H9 (cell line): Measurements from ENCODE around the gene FKBP4. TPM values are rescaled to one million over a fixed set of nuclear protein-coding genes. Genes with fewer than 3 reads are reported as not detected.

ENCODE experiments used
- DNase-seq: peaks from one replicate; pipeline ENCODE4 v3.0.0-alpha.2; 2017
- H2AFZ ChIP-seq: one replicate; pipeline ENCODE4 v1.6.1; 2013; ENCODE audit warnings: mild to moderate bottlenecking, low read length, control low read depth, moderate library complexity
- H2AK5ac ChIP-seq: 2 replicates; pipeline ENCODE4 v1.6.1; 2013; ENCODE audit warnings: low read length, control low read depth, mixed read lengths; ENCODE audit not compliant: insufficient read length
- H2BK120ac ChIP-seq: one replicate; pipeline ENCODE4 v1.6.1; 2013; ENCODE audit warnings: low read depth, mild to moderate bottlenecking, low read length, control low read depth, inconsistent platforms; ENCODE audit not compliant: poor library complexity, severe bottlenecking
- H2BK12ac ChIP-seq: 2 replicates; pipeline ENCODE4 v1.6.1; 2013; ENCODE audit warnings: low read length, control low read depth, mixed read lengths, low read depth; ENCODE audit not compliant: insufficient read length
- H2BK15ac ChIP-seq: 2 replicates; pipeline ENCODE4 v1.6.1; 2013; ENCODE audit warnings: low read depth, low read length, control low read depth
- H2BK20ac ChIP-seq: one replicate; pipeline ENCODE4 v1.6.1; 2013; ENCODE audit warnings: low read depth, mild to moderate bottlenecking, low read length, control low read depth, inconsistent platforms; ENCODE audit not compliant: poor library complexity, severe bottlenecking
- H2BK5ac ChIP-seq: 2 replicates; pipeline ENCODE4 v1.6.1; 2013; ENCODE audit warnings: low read length, control low read depth, mixed read lengths; ENCODE audit not compliant: insufficient read length
- H3K14ac ChIP-seq: 2 replicates; pipeline ENCODE4 v1.6.1; 2013; ENCODE audit warnings: low read length, control low read depth; ENCODE audit not compliant: insufficient read depth
- H3K18ac ChIP-seq: 2 replicates; pipeline ENCODE4 v1.6.1; 2013; ENCODE audit warnings: low read depth, mild to moderate bottlenecking, mixed read lengths, low read length, control low read depth; ENCODE audit not compliant: insufficient read length
- H3K23ac ChIP-seq: 2 replicates; pipeline ENCODE4 v1.6.1; 2013; ENCODE audit warnings: low read length, control low read depth, mixed read lengths, low read depth; ENCODE audit not compliant: insufficient read length
- H3K23me2 ChIP-seq: 2 replicates; pipeline ENCODE4 v1.6.1; 2013; ENCODE audit warnings: low read depth, mild to moderate bottlenecking, mixed read lengths, low read length, control low read depth; ENCODE audit not compliant: insufficient read length, poor library complexity, severe bottlenecking
- H3K27ac ChIP-seq: 2 replicates; pipeline ENCODE4 v1.5.1; 2013; ENCODE audit warnings: low read length, control low read depth, mixed read lengths, low read depth; ENCODE audit not compliant: insufficient read length
- H3K27me3 ChIP-seq: 2 replicates; pipeline ENCODE4 v1.6.1; 2013; ENCODE audit warnings: low read length, control low read depth, inconsistent platforms; ENCODE audit not compliant: insufficient read depth
- H3K4ac ChIP-seq: 2 replicates; pipeline ENCODE4 v1.6.1; 2013; ENCODE audit warnings: low read depth, mild to moderate bottlenecking, control low read depth, inconsistent platforms, low read length, moderate library complexity
- H3K4me1 ChIP-seq: 2 replicates; pipeline ENCODE4 v1.6.1; 2013; ENCODE audit warnings: low read length, control low read depth, inconsistent platforms; ENCODE audit not compliant: insufficient read depth
- H3K4me2 ChIP-seq: 2 replicates; pipeline ENCODE4 v1.6.1; 2013; ENCODE audit warnings: low read length, control low read depth, mixed read lengths; ENCODE audit not compliant: insufficient read length, insufficient read depth
- H3K56ac ChIP-seq: 2 replicates; pipeline ENCODE4 v1.6.1; 2013; ENCODE audit warnings: low read depth, mild to moderate bottlenecking, mixed read lengths, low read length, control low read depth; ENCODE audit not compliant: insufficient read length
- H3K79me1 ChIP-seq: 2 replicates; pipeline ENCODE4 v1.6.1; 2013; ENCODE audit warnings: low read depth, mild to moderate bottlenecking, moderate library complexity, low read length, control low read depth, inconsistent platforms; ENCODE audit not compliant: insufficient read depth, poor library complexity, severe bottlenecking
- H3K79me2 ChIP-seq: 2 replicates; pipeline ENCODE4 v1.6.1; 2013; ENCODE audit warnings: low read length, control low read depth, inconsistent platforms; ENCODE audit not compliant: insufficient read depth
- H3K9ac ChIP-seq: 2 replicates; pipeline ENCODE4 v1.6.1; 2013; ENCODE audit warnings: low read length, control low read depth, mixed read lengths; ENCODE audit not compliant: insufficient read length; ENCODE audit errors: extremely low read depth
- H3K9me3 ChIP-seq: one replicate; pipeline ENCODE4 v1.6.1; 2013; ENCODE audit warnings: low read depth, low read length, inconsistent platforms; ENCODE audit not compliant: control insufficient read depth
- H3T11ph ChIP-seq: one replicate; pipeline ENCODE4 v1.6.1; 2013; ENCODE audit warnings: mild to moderate bottlenecking, low read length, control low read depth, inconsistent platforms
- H4K20me1 ChIP-seq: one replicate; pipeline ENCODE4 v1.6.1; 2013; ENCODE audit not compliant: control insufficient read depth, insufficient read length, insufficient read depth
- H4K5ac ChIP-seq: 2 replicates; pipeline ENCODE4 v1.6.1; 2013; ENCODE audit warnings: low read depth, mild to moderate bottlenecking, mixed read lengths, low read length, control low read depth; ENCODE audit not compliant: insufficient read length
- H4K8ac ChIP-seq: replicated peaks from 2 replicates; pipeline ENCODE4 v1.6.1; 2013; ENCODE audit warnings: low read length, control low read depth, mixed read lengths, low read depth; ENCODE audit not compliant: insufficient read length
- H4K91ac ChIP-seq: 2 replicates; pipeline ENCODE4 v1.6.1; 2013; ENCODE audit warnings: low read depth, mild to moderate bottlenecking, moderate library complexity, mixed read lengths, low read length, control low read depth; ENCODE audit not compliant: insufficient read length
- H3K27ac Mint-ChIP-seq, 3 experiments: 2 replicates in 2 of 3; 3 replicates in 1 of 3; pipeline ENCODE4 v1.8.0; 2020 to 2021; ENCODE audit warnings: mixed read lengths in 3 of 3, mild to moderate bottlenecking in 1 of 3, moderate library complexity in 1 of 3
- H3K27me3 Mint-ChIP-seq: 2 replicates; pipeline ENCODE4 v1.8.0; 2021; ENCODE audit warnings: low read depth, mild to moderate bottlenecking, moderate library complexity, mixed read lengths
- H3K36me3 Mint-ChIP-seq, 3 experiments: 2 replicates in 2 of 3; 3 replicates in 1 of 3; pipeline ENCODE4 v1.8.0; 2020 to 2021; ENCODE audit warnings: low read depth in 3 of 3, mixed read lengths in 3 of 3; ENCODE audit not compliant: insufficient read depth in 1 of 3
- H3K4me1 Mint-ChIP-seq, 2 experiments: 2 replicates each; pipeline ENCODE4 v1.8.0; 2020; ENCODE audit warnings: mixed read lengths in 2 of 2
- H3K4me3 Mint-ChIP-seq, 2 experiments: 2 replicates in 1 of 2; 3 replicates in 1 of 2; pipeline ENCODE4 v1.8.0; 2020 to 2021; ENCODE audit warnings: mild to moderate bottlenecking in 2 of 2, mixed read lengths in 2 of 2, moderate library complexity in 1 of 2
- H3K9me3 Mint-ChIP-seq, 2 experiments: 2 replicates in 1 of 2; 3 replicates in 1 of 2; pipeline ENCODE4 v1.8.0; 2020; ENCODE audit warnings: mild to moderate bottlenecking in 2 of 2, mixed read lengths in 2 of 2, moderate library complexity in 1 of 2
- WGBS: extraction: QIAGEN DNeasy Blood & Tissue Kit; methylation state at CpG from one replicate; pipeline ENCODE4 v1.1.7; 2013; ENCODE audit warnings: missing lambda C conversion rate, low lambda C conversion rate, mixed read lengths; ENCODE audit not compliant: insufficient read length; ENCODE audit errors: extremely low coverage; 5-methylcytosine and 5-hydroxymethylcytosine counted together
- total RNA-seq: library from RNA; stranded (reverse); gene quantifications from 2 replicates; pipeline ENCODE4 v1.2.1, GENCODE V29; 2021
- TF ChIP-seq, protein P1 (sequence below): fragments of 200-600 bp; sonication (generic); conservative IDR thresholded peaks from 3 replicates; pipeline ENCODE4 v1.8.0; 2021; ENCODE audit warnings: antibody characterized with exemption, mild to moderate bottlenecking

The FKBP4 gene
- total RNA-seq, 1 experiment from 2014 or later = 221 TPM

DNA sequence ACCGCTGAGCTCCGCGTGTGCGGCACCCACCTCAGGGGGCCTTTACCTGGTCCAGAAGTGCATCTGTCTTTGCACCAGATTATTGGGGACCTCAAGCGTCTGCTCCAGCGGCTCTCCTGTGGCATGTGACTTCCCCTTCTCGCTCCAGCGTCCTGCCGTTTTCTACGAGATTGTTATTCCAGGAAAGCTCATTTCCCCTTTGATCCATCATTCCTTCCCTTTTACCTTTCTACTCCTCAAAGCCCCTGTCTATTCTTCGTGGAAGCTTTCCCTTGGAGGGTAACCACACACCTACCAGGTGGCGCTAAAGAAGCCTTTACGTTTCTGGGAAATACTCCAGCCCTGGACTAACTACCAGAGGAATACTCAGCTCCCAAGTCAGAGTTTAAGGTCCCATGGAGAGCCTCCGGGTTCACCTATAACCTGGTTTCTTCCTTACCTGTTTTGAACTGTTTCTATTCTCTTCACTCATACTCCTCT, 1.5 kb downstream of the FKBP4 start:
- Histone ChIP-seq H3T11ph (no peak overlapping the region), H3K9ac (peak overlapping the region; percentile 57), H3K4ac (no peak overlapping the region), H4K20me1 (no peaks in the 10 kb centered on the region), H3K79me1 (no peaks in the 10 kb centered on the region), H2AK5ac (no peak overlapping the region), H2AFZ (no peak overlapping the region), H3K4me1 (no peaks in the 10 kb centered on the region; the same call in 1 of the 2 replicates), H2BK15ac (no peak overlapping the region), H3K56ac (no peak overlapping the region), H2BK12ac (no peak overlapping the region), H2BK120ac (no peak overlapping the region), H3K9me3 (no peaks in the 10 kb centered on the region), H4K91ac (no peak overlapping the region), H3K27me3 (no peaks in the 10 kb centered on the region), H4K5ac (no peak overlapping the region), H3K14ac (no peak overlapping the region), H3K27ac (no peak overlapping the region), H3K18ac (no peak overlapping the region), H4K8ac (no peak overlapping the region), H3K23ac (no peak overlapping the region), H2BK5ac (no peak overlapping the region), H2BK20ac (no peak overlapping the region), H3K4me2 (peak overlapping the region; percentile 87), H3K23me2 (peaks cover 12% of the 10 kb centered on the region), H3K79me2 (peaks cover 8% of the 10 kb centered on the region; the same call in 1 of the 2 replicates)
- Mint-ChIP-seq H3K27ac (peak overlapping the region; percentile 10 to 88 (median 86); a peak in 6 of 7 replicates), H3K36me3 (peaks cover 48 to 53% (median 51%) of the 10 kb centered on the region in 3 experiments), H3K27me3 (peaks cover 13% of the 10 kb centered on the region), H3K9me3 (peaks cover 0 to 3% of the 10 kb centered on the region in 2 experiments; a peak in 3 of 5 replicates), H3K4me1 (peaks cover 19 to 34% of the 10 kb centered on the region in 2 experiments), H3K4me3 (peak overlapping the region; percentile 88 to 96)
- no peak for DNase-seq
- WGBS = no CpG with 5 or more reads among the region's 14 CpGs
- TF ChIP-seq, protein P1, sequence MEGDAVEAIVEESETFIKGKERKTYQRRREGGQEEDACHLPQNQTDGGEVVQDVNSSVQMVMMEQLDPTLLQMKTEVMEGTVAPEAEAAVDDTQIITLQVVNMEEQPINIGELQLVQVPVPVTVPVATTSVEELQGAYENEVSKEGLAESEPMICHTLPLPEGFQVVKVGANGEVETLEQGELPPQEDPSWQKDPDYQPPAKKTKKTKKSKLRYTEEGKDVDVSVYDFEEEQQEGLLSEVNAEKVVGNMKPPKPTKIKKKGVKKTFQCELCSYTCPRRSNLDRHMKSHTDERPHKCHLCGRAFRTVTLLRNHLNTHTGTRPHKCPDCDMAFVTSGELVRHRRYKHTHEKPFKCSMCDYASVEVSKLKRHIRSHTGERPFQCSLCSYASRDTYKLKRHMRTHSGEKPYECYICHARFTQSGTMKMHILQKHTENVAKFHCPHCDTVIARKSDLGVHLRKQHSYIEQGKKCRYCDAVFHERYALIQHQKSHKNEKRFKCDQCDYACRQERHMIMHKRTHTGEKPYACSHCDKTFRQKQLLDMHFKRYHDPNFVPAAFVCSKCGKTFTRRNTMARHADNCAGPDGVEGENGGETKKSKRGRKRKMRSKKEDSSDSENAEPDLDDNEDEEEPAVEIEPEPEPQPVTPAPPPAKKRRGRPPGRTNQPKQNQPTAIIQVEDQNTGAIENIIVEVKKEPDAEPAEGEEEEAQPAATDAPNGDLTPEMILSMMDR = peak; percentile 34; the same call in 2 of the 3 replicates
